Heart right ventricle (tissue), 16 donors: Measurements from ENCODE around the gene RAB33A. TPM values are rescaled to one million over a fixed set of nuclear protein-coding genes. Genes with fewer than 3 reads are reported as not detected.

ENCODE experiments used
- ATAC-seq, 8 donors: fragments of 200-7000 bp; cut with Tn5 transposase; one replicate each; pipeline ENCODE4 v1.9.1; 2020; ENCODE audit warnings: mild to moderate bottlenecking in 8 of 8, moderate library complexity in 8 of 8, moderate number of reproducible peaks in 1 of 8
- DNase-seq, 2 donors: peaks; one replicate each; pipeline ENCODE4 v3.0.0-alpha.2; 2020
- H3K27ac ChIP-seq, 10 donors: fragments of 200-600 bp; sonication (generic) in 2 of 10; one replicate each; pipeline versions ENCODE4 v1.5.0 to v1.8.0; 2020 to 2022; ENCODE audit warnings: mild to moderate bottlenecking in 3 of 10
- H3K27me3 ChIP-seq, 7 donors: fragments of 200-600 bp; one replicate each; pipeline ENCODE4 v1.8.0; 2021 to 2022; ENCODE audit warnings: mild to moderate bottlenecking in 2 of 7
- H3K36me3 ChIP-seq, 9 donors: fragments of 200-600 bp; sonication (generic) in 1 of 9; one replicate each; pipeline versions ENCODE4 v1.5.0 to v1.8.0; 2020 to 2022; ENCODE audit warnings: mild to moderate bottlenecking in 2 of 9
- H3K4me1 ChIP-seq, 9 donors: fragments of 200-600 bp; sonication (generic) in 1 of 9; one replicate each; pipeline versions ENCODE4 v1.5.0 to v1.8.0; 2020 to 2022; ENCODE audit warnings: mild to moderate bottlenecking in 4 of 9
- H3K4me3 ChIP-seq, 10 donors: fragments of 200-600 bp; sonication (generic) in 2 of 10; one replicate each; pipeline versions ENCODE4 v1.5.0 to v1.8.0; 2020 to 2022; ENCODE audit warnings: mild to moderate bottlenecking in 7 of 10, moderate library complexity in 2 of 10
- H3K9me3 ChIP-seq, 11 donors: fragments of 200-600 bp in 10 of 11; sonication (generic) in 2 of 11; one replicate each; pipeline versions ENCODE4 v1.5.0 to v1.8.0; 2013 to 2022; ENCODE audit warnings: mild to moderate bottlenecking in 2 of 11, control low read depth in 1 of 11, moderate library complexity in 1 of 11
- CTCF ChIP-seq, 9 donors: fragments of 200-600 bp; sonication (generic) in 2 of 9; IDR thresholded peaks; one replicate each; pipeline versions ENCODE4 v1.5.0 to v1.8.0; 2021 to 2022; ENCODE audit warnings: antibody characterized with exemption in 9 of 9, mild to moderate bottlenecking in 5 of 9, moderate library complexity in 1 of 9
- WGBS, 2 donors: extraction: QIAGEN DNeasy Blood & Tissue Kit; methylation state at CpG; one replicate each; pipeline ENCODE4 v1.1.7; 2013; ENCODE audit warnings: inconsistent platforms in 1 of 2; 5-methylcytosine and 5-hydroxymethylcytosine counted together
- intact Hi-C, 10 donors: fragments of 100-400 bp; cut with DNase I; formaldehyde crosslinking; loops; one replicate each; pipeline versions ENCODE4 v1.11.1 to v1.14.2; 2022
- polyA plus RNA-seq, 2 donors: library from polyadenylated mRNA; stranded (reverse); fragments of 200-250 nt; gene quantifications; one replicate each; pipeline ENCODE4 v1.2.3, GENCODE V29; 2013
- total RNA-seq, 10 donors: library from RNA; stranded (reverse); fragmentation: NEBNext Ultra II Directional in 3 of 10; extraction: Animal tissue kit (Norgen Biotek cat#: 25700) in 3 of 10; gene quantifications; one replicate each; pipeline versions ENCODE4 v1.2.1 to v1.2.4, GENCODE V29; 2021 to 2023
- donor health status: Arrhythmogenic right ventricular cardiomyopathy.
- donor health status: ischemic (EF 13 %, LVEDD 7.1; RV severe dilation, severe dysfunction).
- donor health status: healthy with polysubstance abuse.
- donor health status: DM: no; HTN: yes; CAD: no.
- donor health status: DM: no; HTN: no; CAD: no.
- donor health status: ischemic (EF 25% LVEDD 6.9; RV normal size, moderate dysfunction).
- donor health status: ischemic (EF 25% LVEDD 5.7; RV mildly dilated, moderate dysfunction).
- donor health status: healthy.
- donor health status: DM: yes; HTN: yes; CAD: no.
- donor health status: Ischemic cardiomyopathy.
- donor health status: ischemic (EF 35%, LVEDD 5.7; RV mildly dilated, moderate dysfunction).
- donor health status: nonischemic (EF 11% LVEDD 7.7; RV severe dilation, severe dysfunction).
- donor health status: DM: yes; HTN: yes; CAD: no.
- donor health status: PGD.
- donor health status: ischemic (EF 29% LVEDD 5.4; RV normal size, mild dysfunction).
- donor health status: nonischemic (EF 23%, LVEDD 6.1; RV moderate dilation, normal function).

Gene RAB33A
- total and polyA plus RNA-seq, 12 donors, result 0.22 to 4.6 (median 1.6) TPM

- 90% methylated on average over 4 of the region's 4 CpGs for WGBS, 2 donors
- intact Hi-C loops, result loop anchor here in 1 of 10 donors (5.0 kb wide), 1 partner anchor 32 kb away; no protein-coding TSS in a partner anchor
- peaks cover 0 to 10% (median 0%) of the 10 kb centered on the region in 9 donors for H3K36me3 ChIP-seq
- peaks cover 0 to 34% (median 7%) of the 10 kb centered on the region in 9 donors for H3K4me1 ChIP-seq
- H3K27me3 ChIP-seq, result peaks cover 0 to 3% (median 0%) of the 10 kb centered on the region in 7 donors
- H3K4me3 ChIP-seq, result no peak overlapping the region
- H3K27ac ChIP-seq, result no peak overlapping the region
- H3K9me3 ChIP-seq, result no peaks in the 10 kb centered on the region
- DNase-seq (no peak), ATAC-seq (no peak)
- no peak for TF ChIP-seq CTCF (IDR thresholded peaks at IDR 0.05)
Measured at GRCh38 chrX:130159776-130160175, 12.0 kb upstream of the RAB33A start.

GRCh38 chrX:130162094-130162735 is 9.5 kb upstream of the RAB33A start:
- Histone ChIP-seq H3K27me3 (peaks cover 0 to 3% (median 0%) of the 10 kb centered on the region in 7 donors), H3K9me3 (no peaks in the 10 kb centered on the region), H3K36me3 (no peaks in the 10 kb centered on the region), H3K4me1 (peaks cover 0 to 35% (median 8%) of the 10 kb centered on the region in 9 donors), H3K4me3 (no peak overlapping the region), H3K27ac (no peak overlapping the region)
- no peak for DNase-seq
- TF ChIP-seq CTCF (IDR thresholded peaks at IDR 0.05), result no peak
- WGBS, 2 donors, result 55 to 57% methylated on average over 6 of the region's 6 CpGs
- intact Hi-C loops, result loop anchor here in 1 of 10 donors (5.0 kb wide), 1 partner anchor 35 kb away; no protein-coding TSS in a partner anchor
- ATAC-seq, result no peak

GRCh38 chrX:130163398-130163797 is 8.4 kb upstream of the RAB33A start:
- no peak for TF ChIP-seq CTCF (IDR thresholded peaks at IDR 0.05)
- Histone ChIP-seq H3K27me3 (no peaks in the 10 kb centered on the region), H3K4me3 (no peak overlapping the region), H3K9me3 (no peaks in the 10 kb centered on the region), H3K4me1 (peaks cover 0 to 38% (median 8%) of the 10 kb centered on the region in 9 donors), H3K27ac (no peak overlapping the region), H3K36me3 (no peaks in the 10 kb centered on the region)
- ATAC-seq (no peak), DNase-seq (no peak)
- WGBS, 2 donors, result 47 to 54% methylated on average over 2 of the region's 2 CpGs
- intact Hi-C loops, result loop anchor here in 1 of 10 donors (5.0 kb wide), 1 partner anchor 36 kb away; no protein-coding TSS in a partner anchor

- Histone ChIP-seq H3K27me3 (no peaks in the 10 kb centered on the region), H3K36me3 (no peaks in the 10 kb centered on the region), H3K27ac (peak overlapping the region; percentile 69 to 94 (median 90)), H3K9me3 (no peaks in the 10 kb centered on the region), H3K4me1 (peaks cover 0 to 38% (median 8%) of the 10 kb centered on the region in 9 donors), H3K4me3 (peak overlapping the region; percentile 44 to 80 (median 71))
- 0% methylated on average over 25 to 32 of the region's 32 CpGs for WGBS, 2 donors
- ATAC-seq (peak in 2 of 8 donors; percentile 27 to 51), DNase-seq (no peak)
- no peak for TF ChIP-seq CTCF (IDR thresholded peaks at IDR 0.05)
- intact Hi-C loops, result loop anchor here in 3 of 10 donors (2.0 to 5.0 kb wide), 3 partner anchors 38 to 83 kb away; no protein-coding TSS in a partner anchor
Measured at GRCh38 chrX:130165181-130165702, 6.5 kb upstream of the RAB33A start.
